Duodenal mucosa (tissue), 2 donors: ENCODE measurements around the gene ARMC9.

Experiments
- H3K27ac ChIP-seq: one replicate; pipeline ENCODE4 v1.7.0; 2013; ENCODE audit warnings: low read depth, low read length
- H3K27me3 ChIP-seq, 2 donors: one replicate each; pipeline ENCODE4 v1.7.0; 2013; ENCODE audit warnings: low read length in 2 of 2, control low read depth in 1 of 2; ENCODE audit not compliant: insufficient read depth in 2 of 2, control insufficient read depth in 1 of 2
- H3K36me3 ChIP-seq, 2 donors: one replicate each; pipeline ENCODE4 v1.7.0; 2013; ENCODE audit warnings: low read length in 2 of 2, control low read depth in 1 of 2; ENCODE audit not compliant: insufficient read depth in 2 of 2, control insufficient read depth in 1 of 2
- H3K4me1 ChIP-seq, 2 donors: one replicate each; pipeline ENCODE4 v1.7.0; 2013; ENCODE audit warnings: low read length in 2 of 2, control low read depth in 1 of 2; ENCODE audit not compliant: insufficient read depth in 2 of 2, control insufficient read depth in 1 of 2
- H3K4me3 ChIP-seq, 2 donors: one replicate each; pipeline ENCODE4 v1.7.0; 2013; ENCODE audit warnings: low read length in 2 of 2, low read depth in 1 of 2
- H3K9ac ChIP-seq, 2 donors: one replicate each; pipeline ENCODE4 v1.7.0; 2013; ENCODE audit warnings: low read length in 2 of 2, low read depth in 1 of 2
- H3K9me3 ChIP-seq, 2 donors: one replicate each; pipeline ENCODE4 v1.7.0; 2013; ENCODE audit warnings: low read length in 2 of 2, control low read depth in 1 of 2; ENCODE audit not compliant: control insufficient read depth in 1 of 2

The ARMC9 gene

DNA sequence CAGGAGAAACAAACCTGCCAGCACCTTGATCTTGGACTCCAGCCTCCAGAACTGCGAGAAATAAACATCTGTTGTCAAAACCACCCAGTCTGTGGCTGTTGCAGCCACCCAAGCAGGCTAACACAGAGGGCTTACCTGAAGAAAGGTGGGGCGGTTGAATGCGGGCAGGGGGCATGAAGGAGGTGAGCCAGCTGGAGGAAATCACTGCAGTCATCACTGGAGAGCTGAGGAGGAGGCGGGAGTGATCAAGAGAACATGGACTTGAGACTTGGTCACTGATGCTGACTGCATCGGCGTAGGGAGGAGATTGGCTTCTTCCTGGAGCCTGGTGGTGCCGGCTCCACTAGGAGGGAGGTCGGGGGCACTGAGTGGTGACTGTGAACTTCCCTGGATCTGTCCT lies 14.6 kb upstream of the ARMC9 start:
- no peaks in the 10 kb centered on the region for H3K27me3 ChIP-seq
- H3K4me1 ChIP-seq, result peaks cover 16 to 23% of the 10 kb centered on the region in 2 donors
- H3K9ac ChIP-seq, result no peak overlapping the region
- no peak overlapping the region for H3K4me3 ChIP-seq
- no peaks in the 10 kb centered on the region for H3K9me3 ChIP-seq
- no peak overlapping the region for H3K27ac ChIP-seq
- no peaks in the 10 kb centered on the region for H3K36me3 ChIP-seq

DNA sequence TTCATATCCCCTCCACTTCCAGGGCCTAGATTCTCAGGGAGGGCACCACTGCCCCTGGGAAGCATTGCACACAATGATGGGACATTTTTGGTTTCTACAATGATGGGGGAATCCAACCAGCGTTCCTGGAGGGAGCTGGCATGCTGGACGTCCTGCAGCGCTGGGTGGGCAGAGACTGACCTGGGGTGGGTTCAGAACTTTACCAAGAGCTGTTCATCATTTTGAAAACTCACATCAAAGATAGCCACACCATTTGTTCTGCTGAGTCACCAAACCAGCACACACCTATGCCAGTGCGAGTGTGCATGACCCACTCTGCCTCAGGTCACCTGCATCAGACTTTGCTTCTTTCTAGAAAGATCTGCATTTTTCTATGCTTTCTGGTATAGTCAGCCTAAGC lies 14.1 kb upstream of the ARMC9 start:
- no peak overlapping the region for H3K4me3 ChIP-seq
- no peak overlapping the region for H3K27ac ChIP-seq
- no peaks in the 10 kb centered on the region for H3K9me3 ChIP-seq
- H3K36me3 ChIP-seq, result no peaks in the 10 kb centered on the region
- no peaks in the 10 kb centered on the region for H3K27me3 ChIP-seq
- H3K4me1 ChIP-seq, result peaks cover 16 to 20% of the 10 kb centered on the region in 2 donors
- no peak overlapping the region for H3K9ac ChIP-seq

DNA sequence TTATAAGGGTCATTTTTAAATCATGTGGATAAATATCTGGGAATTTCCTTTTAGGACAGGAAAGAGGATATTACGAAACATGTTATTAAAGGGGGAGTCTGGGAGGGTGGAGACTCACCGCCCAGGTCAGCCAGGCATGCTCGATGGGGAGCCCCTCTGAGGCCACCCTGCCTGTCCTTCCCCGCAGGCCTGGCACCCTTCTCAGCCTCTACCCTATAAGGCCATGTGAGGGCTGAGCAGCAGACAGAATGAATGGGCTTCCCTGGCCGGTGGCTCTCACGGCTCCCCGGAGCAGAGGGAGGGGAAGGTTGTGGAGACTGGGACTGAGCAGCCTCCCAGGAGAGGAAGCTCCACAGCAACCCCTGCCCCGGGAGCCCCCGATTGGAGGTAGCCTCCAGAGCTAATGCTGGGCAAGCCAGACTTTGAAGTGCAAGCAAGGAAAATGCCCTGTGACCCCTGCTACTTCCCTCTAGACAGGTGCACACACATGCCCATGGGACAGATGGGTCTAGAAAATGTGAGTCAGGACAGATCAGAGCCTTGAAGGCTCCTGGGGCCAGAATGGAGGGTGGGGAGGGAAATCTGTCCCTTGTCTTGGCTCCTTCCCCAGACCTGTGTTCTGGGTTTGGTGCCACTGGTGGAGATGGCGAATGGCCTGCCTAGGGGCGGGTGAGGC lies 13.2 kb upstream of the ARMC9 start:
- Histone ChIP-seq H3K9me3 (no peaks in the 10 kb centered on the region), H3K4me1 (peaks cover 10 to 19% of the 10 kb centered on the region in 2 donors), H3K36me3 (no peaks in the 10 kb centered on the region), H3K9ac (no peak overlapping the region), H3K27ac (no peak overlapping the region), H3K4me3 (no peak overlapping the region), H3K27me3 (no peaks in the 10 kb centered on the region)

DNA sequence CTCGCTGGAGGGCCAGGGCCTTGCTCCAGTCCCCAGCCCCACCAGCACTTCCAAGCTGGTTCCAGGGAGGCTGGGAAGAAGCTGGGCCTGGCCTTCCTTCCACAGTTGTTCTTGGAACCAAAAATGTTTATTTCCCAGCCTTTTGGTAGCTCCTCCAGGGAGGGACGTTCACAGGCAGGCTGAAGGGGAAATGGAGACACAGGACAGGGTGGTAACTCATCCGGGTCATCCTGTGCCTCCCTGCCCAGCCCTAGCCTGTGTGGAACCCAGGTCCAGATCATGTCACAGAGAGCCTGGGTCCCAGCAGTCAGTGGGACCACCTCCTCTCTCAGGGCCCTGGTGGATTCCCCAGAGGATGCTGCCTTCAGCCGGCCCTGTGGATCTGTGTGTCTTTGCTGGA lies 12.5 kb upstream of the ARMC9 start:
- no peak overlapping the region for H3K4me3 ChIP-seq
- H3K27me3 ChIP-seq, result no peaks in the 10 kb centered on the region
- H3K27ac ChIP-seq, result no peak overlapping the region
- H3K36me3 ChIP-seq, result no peaks in the 10 kb centered on the region
- no peaks in the 10 kb centered on the region for H3K9me3 ChIP-seq
- peaks cover 11 to 17% of the 10 kb centered on the region in 2 donors for H3K4me1 ChIP-seq
- H3K9ac ChIP-seq, result no peak overlapping the region

DNA sequence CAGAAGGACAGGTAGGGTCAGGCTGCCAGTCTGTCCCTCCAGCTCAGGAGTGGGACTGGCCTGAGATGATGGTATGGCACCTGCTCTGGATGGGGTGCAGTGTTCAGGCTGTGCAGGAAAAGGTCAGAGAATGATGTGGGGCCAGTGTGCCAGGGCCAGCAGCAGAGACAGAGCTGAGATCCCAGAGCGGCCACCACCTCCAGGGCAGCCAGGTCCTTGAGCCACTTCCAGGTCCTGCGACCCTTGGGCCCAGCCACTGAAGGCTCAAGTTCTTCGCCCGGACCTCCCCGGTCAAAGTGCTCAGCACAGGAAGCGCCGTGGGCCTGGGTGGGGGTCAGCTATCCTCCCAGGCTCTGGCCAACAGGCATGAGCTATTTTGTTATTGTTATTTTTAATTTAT lies 12.1 kb upstream of the ARMC9 start:
- H3K9ac ChIP-seq, result no peak overlapping the region
- H3K27me3 ChIP-seq, result no peaks in the 10 kb centered on the region
- H3K4me3 ChIP-seq, result no peak overlapping the region
- H3K4me1 ChIP-seq, result peaks cover 11 to 17% of the 10 kb centered on the region in 2 donors
- no peaks in the 10 kb centered on the region for H3K36me3 ChIP-seq
- H3K27ac ChIP-seq, result no peak overlapping the region
- H3K9me3 ChIP-seq, result no peaks in the 10 kb centered on the region

DNA sequence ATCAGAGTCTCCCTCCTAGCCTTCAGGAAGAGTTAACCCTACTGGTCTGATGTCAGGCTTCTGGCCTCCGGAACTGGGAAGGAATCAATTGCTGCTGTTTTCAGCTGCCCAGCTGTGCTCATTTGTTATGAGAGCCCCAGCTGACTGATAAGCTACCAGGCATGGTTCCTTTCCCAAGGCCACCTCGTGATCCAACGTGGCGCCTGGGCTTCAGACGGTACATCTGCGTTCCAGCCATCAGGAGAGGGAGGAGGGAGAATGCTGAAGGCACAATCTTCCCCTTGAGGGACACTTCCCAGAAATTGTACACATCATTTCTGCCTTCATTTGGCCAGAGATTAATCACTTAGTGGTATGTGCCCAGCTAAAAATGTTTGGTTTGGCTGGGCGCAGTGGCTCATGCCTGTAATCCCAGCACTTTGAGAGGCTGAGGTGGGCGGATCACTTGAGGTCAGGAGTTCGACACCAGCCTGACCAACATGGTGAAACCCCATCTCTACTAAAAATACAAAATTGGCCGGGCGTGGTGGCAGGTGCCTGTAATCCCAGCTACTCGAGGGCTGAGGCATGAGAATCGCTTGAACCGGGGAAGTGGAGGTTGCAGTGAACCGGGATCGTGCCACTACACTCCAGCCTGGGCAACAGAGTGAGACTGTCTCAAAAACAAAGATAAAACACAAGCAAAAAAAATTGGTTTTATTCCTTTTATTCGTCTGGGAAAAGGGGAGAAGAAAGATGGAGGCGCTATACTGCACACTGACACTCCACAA lies 10.5 kb upstream of the ARMC9 start:
- no peaks in the 10 kb centered on the region for H3K27me3 ChIP-seq
- no peaks in the 10 kb centered on the region for H3K36me3 ChIP-seq
- peaks cover 8 to 12% of the 10 kb centered on the region in 2 donors for H3K4me1 ChIP-seq
- no peak overlapping the region for H3K4me3 ChIP-seq
- no peaks in the 10 kb centered on the region for H3K9me3 ChIP-seq
- no peak overlapping the region for H3K9ac ChIP-seq
- no peak overlapping the region for H3K27ac ChIP-seq

DNA sequence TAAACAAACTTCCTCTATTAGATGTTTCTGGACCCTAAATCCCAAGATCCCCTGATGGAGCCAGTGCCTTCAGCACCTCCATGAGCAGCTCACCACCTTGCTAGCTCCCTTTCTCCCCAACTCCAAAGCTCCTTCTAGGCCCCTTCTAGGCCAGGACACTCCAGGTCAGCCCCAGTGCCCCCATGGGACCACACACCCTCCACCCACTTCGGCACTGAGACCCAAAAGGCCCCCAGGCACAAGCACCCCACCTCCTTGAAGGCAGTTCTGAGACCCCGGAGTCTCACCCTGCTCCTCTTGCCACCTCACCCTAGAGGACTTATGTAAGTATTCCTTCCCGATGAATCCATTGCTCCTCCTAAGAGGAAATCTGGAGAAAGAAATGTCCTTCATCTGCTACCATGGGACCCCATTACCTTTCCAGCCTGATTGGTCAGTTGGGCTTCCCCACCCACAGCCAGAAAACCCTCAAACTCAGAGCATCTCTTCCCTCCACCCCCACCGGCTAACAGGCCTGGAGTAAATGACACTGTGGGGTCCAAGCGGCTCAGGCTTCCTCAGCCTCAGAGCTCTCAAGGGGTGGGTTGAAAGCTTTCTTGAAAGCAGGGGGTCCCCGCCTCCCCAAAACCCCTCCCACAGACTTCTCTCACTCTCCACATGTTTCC lies 9.8 kb upstream of the ARMC9 start:
- Histone ChIP-seq H3K9me3 (no peaks in the 10 kb centered on the region), H3K27ac (no peak overlapping the region), H3K4me3 (no peak overlapping the region), H3K27me3 (no peaks in the 10 kb centered on the region), H3K9ac (no peak overlapping the region), H3K4me1 (peaks cover 8 to 12% of the 10 kb centered on the region in 2 donors), H3K36me3 (no peaks in the 10 kb centered on the region)

DNA sequence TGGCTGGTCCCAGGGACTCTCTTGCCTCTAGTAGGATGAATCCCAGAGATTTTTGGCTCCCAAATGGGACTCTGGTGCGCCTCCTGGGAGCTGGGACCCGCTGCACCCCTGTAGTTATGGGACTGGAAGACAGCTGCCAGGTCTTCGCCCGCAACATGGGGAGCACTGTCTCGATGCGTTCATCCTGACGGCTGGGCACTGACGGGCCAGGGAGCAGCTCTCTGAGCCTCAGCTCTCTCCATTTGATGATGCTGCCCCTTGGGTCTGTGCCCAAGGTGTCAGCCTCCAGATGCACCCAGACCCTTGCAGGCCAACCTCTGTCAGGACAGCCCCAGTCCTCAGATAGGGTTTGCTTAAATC lies 9.3 kb upstream of the ARMC9 start:
- Histone ChIP-seq H3K9me3 (no peaks in the 10 kb centered on the region), H3K4me1 (peaks cover 8 to 12% of the 10 kb centered on the region in 2 donors), H3K36me3 (no peaks in the 10 kb centered on the region), H3K9ac (no peak overlapping the region), H3K27me3 (no peaks in the 10 kb centered on the region), H3K27ac (no peak overlapping the region), H3K4me3 (no peak overlapping the region)

DNA sequence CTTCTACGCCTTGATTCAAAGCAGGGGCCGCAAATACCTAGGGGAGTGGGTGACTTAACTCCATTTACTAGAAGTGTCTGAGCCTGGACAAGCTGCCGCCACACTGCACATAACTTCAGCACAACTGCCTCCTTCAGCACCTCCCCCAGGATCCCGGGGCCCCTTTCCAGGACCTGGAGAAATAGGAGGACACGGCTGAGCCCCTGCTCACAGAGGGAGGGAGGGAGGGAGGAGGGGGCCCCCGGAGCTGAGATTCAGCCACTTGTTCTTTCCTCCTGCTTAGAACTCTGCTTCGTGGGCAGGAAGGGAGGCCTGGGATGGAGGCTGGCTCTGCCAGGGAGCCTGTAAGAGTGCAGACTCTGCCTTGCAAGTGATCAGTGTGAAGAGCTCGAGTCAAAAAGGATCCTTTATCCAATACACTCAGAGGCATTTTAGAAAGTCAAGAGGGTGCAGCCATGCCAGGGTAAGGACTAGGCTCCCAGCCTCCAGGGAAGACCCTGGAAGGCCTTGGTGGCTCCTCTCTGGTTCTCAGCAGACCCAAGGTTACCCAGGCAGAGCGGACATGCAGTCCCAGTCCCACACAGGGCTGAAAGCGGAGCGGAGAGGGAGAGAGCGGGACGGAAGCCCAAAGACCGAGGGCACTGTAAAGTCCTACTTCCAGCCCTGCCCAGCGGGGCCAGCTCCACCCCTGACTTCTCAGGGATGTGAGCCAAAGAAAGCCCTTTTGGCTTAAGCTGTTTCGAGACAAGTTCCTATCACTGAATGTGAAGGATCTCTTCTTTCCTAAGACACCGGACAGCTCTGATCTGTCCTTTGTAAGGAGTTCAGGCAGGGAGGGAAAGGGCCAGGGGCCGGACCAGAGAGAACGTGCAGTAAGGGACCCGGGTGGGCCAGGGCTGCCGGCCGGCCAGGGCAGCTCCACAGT lies 8.6 kb upstream of the ARMC9 start:
- H3K4me1 ChIP-seq, result peaks cover 8 to 12% of the 10 kb centered on the region in 2 donors
- H3K9me3 ChIP-seq, result no peaks in the 10 kb centered on the region
- H3K27me3 ChIP-seq, result no peaks in the 10 kb centered on the region
- peak overlapping the region; percentile 48 to 54 for H3K4me3 ChIP-seq
- H3K9ac ChIP-seq, result no peak overlapping the region
- peak overlapping the region; percentile 68 for H3K27ac ChIP-seq
- no peaks in the 10 kb centered on the region for H3K36me3 ChIP-seq
